HG02678 (cell line): ENCODE measurements around the gene HMGB3.
"Not testable (repeated sequence)": the region's sequence is repeated elsewhere in the genome, so short reads cannot be mapped to it uniquely, and the experiment has no call there.

Source experiments
- ATAC-seq: cut with Tn5 transposase; IDR thresholded peaks from one replicate; pipeline ENCODE4 v1.9.1; 2021; ENCODE audit warnings: mild to moderate bottlenecking, moderate library complexity; ENCODE audit not compliant: unreplicated experiment

HMGB3 gene

DNA sequence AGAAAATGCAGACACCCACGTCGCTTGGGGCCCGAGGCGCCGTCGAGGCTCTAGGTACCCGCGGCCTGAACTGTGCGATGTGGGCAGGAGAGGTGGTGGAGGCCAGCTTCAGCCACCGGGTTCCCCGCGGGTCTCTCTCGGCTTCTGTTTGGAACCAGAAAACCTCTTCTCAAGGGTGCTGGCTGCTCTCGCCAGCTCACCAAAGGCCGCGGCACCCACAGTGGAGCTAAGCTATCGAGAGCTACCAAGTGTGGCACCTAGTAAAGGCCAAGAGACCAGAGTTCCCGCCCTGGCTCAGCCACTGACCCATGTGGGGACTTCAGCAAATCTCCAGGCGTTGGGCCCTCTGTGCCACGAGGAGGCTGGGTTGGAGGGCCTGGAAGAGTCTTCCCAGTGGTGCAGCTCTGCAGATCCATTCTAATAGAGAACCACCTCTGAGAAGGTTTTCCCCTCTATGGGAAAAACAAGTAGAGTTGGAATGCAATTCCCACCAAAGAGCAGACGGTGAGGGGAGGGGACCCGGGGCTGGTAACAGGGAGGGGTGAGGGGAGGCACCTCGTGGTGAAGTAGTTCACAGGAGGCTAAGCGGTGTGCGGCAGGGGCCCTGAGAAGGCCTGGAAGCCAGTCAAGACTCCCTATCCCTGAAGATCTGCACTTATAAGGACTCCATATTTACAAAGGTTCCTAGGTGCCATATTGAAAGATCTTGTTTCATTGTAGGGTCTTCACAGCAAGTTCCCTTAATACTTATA, 5.5 kb upstream of the HMGB3 start:
- no peak for ATAC-seq

DNA sequence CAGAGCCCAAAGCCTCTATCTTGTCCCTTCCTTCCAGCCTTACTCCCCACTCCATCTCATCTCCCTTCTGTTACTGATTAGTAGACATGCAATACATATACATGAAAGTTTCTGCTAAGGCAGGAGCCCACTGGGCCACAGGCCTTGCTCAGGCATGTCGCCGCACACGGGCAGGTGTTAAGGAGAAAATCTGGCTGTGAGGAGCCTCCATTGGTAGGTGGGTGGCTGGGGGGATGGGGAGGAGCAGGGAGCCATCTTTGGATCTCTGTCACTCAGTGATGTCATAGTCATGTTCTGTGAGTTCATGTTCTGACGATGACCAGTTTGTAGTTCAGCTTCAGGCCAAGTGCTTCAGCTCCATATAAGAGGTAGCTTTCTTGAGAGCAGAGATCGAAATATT, 2.9 kb upstream of the HMGB3 start:
- no peak for ATAC-seq

DNA sequence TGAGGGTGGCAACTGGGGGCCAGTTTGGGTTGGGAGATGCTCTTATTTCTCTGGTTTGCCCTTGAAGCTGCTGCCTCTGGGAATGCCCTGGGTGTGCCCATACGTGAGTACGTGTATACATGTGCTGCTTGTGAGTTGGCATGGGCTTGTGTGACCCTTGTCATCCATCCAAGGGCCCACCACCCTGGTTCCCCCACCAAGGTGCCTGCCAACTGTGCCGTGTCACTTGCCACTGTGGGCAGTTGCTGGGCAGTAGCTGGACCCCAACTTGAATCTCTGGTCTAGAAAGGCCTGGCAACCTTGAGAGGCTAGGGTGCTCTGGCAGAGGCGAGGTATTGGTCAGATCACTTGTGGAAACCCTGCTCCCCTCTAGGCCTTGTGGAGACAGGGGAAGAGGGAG, 2.4 kb upstream of the HMGB3 start:
- no peak for ATAC-seq

GRCh38 chrX:150982235-150982787, 824 bp upstream of the HMGB3 start:
- no peak for ATAC-seq

- peak; percentile 21 for ATAC-seq
Observed at GRCh38 chrX:150983521-150984168, 510 bp downstream of the HMGB3 start.

GRCh38 chrX:150984169-150984824, 1.2 kb downstream of the HMGB3 start:
- peak; percentile 9 for ATAC-seq

DNA sequence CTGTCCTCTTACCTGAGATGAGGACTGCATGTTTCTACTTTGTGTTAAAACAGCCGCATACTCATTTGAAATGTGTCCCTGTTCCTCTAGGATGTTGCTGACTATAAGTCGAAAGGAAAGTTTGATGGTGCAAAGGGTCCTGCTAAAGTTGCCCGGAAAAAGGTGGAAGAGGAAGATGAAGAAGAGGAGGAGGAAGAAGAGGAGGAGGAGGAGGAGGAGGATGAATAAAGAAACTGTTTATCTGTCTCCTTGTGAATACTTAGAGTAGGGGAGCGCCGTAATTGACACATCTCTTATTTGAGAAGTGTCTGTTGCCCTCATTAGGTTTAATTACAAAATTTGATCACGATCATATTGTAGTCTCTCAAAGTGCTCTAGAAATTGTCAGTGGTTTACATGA, 4.6 kb downstream of the HMGB3 start:
- ATAC-seq = not testable (repeated sequence)

- no peak for ATAC-seq
Observed at GRCh38 chrX:150989420-150989819, 6.3 kb downstream of the HMGB3 start.

GRCh38 chrX:150990910-150991309, 7.8 kb downstream of the HMGB3 start:
- ATAC-seq = no peak

DNA sequence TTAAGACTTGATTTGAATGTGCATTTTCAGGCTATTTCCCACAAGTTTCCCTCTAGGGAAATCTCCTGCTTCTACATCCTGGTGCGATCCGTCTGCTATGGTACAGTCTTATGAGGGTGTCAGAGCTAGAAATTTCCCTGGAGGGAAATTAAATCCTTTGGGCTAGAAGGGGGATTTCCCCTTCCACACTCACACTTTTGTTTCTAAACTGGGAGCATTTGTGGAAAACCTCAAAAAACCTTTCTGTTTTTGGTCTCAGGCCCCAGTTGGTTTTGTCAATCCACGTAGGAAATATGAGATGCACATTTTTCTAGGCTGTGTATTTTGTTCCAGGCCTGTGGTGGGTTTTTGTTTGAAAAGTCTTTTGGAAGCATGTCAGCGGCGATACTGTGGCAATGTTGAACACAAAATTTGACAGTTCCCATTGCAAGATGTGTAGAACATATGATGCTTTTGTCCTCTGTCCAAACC, 17.8 kb downstream of the HMGB3 start:
- no peak for ATAC-seq

DNA sequence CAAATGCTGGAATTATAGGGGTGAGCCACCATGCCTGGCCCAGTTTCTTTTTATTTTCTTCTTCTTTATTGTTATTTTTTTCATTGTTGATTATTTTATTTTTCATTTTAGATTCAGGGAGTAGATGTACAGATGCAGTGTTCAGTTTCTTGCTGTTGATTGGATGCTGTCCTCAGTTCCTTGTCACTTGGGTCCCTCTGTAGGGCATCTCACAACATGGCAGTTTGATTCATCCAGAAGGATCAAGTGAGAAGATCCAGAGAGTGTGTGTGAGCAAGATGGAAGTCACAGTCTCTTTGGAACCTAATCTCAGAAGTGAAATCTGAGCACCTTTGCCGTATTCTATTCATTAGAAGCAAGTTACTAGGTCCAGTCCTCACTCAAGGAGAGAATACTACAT, 20.9 kb downstream of the HMGB3 start:
- ATAC-seq = no peak

- no peak for ATAC-seq
Observed at GRCh38 chrX:151006410-151007109, 23.4 kb downstream of the HMGB3 start.

DNA sequence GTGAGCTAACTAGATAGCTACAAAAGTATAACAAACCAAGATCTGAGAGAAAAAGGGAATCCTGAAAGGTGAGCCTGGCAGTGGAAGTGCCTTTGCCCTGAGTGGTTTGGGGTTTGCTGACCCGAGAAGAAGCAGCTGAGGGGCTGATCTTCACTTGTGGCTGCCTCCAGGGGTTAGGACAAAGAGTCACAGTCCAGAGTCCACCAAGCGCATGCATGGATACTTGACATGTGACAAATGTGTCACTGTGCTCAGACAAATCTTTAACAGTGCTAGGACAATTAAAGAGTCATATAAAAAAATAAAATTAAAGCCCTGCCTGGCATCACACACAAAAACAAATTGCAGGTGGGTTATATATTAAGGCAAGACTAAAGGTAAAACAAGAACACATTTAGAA, 26.4 kb downstream of the HMGB3 start:
- ATAC-seq = no peak

GRCh38 chrX:151013164-151013743, 30.1 kb downstream of the HMGB3 start:
- ATAC-seq = no peak

DNA sequence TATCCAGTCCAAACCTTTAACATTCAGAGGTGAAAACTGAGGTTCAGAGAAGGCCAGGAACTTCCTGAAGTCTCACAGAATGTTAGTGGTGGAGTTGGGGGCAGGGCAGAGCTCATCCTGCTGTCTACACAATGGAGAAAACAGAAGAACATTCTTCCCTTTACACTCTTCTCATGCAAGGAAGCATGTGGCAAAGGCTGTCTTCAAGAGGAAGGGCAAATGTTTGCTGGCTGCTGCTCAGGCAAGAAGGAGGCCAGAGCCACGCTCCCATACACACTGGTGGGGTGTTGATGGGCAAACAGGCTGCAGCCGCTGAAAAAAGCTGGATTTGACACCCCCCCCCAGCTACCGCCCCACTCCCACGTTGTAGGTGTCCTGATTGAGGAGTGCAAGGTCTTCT, 32.5 kb downstream of the HMGB3 start:
- ATAC-seq = no peak

DNA sequence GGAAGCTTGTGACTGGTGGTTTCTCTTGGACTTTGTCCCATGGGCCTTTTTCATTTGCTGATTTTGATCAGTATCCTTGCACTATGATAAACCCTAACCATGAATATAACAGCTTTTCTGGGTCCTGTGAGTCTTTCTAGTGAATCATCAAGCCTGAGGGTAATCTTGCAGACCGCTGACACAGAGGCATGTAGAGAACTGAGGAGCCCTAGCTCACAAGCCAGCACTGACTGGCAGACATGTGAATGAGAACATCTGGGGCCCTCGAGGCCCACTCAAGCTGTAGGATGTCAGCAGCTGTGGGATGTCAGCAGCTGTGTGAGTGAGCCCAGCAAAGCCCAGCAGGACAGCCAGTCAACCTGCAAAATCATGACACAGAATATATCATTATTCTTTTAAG, 36.7 kb downstream of the HMGB3 start:
- no peak for ATAC-seq

DNA sequence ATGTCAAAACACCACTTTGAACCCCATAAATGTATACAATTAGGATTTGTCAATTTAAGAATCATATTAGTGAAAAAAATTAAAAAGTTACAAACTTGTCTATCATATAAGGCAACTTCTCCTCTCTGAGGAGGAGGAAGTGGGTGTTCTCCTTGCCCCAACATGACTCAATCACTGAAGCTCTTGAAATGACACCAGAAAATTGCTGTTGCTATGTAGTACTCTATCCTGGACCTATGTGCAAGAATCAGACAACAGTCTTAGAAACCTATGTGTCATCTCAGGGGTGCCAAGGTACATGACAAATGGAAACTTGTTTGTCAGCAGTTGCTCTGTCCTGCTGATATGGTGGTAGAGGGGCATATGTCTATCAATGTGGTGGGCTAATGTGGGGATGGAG, 47.7 kb downstream of the HMGB3 start:
- ATAC-seq = no peak

DNA sequence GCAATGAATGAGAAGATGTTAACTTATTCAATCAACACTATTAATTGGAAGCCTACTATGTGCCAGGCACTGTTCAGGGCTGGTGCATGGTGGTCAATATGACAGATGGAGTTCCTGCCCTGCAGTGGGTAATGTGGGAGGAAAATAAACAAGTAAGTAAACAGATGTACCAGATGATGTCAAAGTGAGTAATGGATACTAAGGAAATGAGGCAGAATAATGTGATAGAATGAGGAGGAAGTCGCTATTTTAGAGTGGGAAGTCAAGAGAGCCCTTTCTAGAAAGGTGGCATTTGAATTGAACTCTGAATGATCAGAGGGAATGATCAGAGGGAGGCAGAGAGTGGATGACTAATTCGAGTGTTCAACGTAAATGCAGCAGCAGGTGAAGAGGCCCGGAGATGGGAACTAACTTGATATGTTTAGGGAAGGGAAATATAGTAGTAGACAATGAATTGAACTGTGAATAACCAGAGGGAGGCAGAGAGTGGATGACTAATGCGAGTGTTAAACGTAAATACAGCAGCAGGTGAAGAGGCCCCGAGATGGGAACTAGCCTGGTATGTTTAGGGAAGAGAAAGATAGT, 48.3 kb downstream of the HMGB3 start:
- ATAC-seq = no peak

DNA sequence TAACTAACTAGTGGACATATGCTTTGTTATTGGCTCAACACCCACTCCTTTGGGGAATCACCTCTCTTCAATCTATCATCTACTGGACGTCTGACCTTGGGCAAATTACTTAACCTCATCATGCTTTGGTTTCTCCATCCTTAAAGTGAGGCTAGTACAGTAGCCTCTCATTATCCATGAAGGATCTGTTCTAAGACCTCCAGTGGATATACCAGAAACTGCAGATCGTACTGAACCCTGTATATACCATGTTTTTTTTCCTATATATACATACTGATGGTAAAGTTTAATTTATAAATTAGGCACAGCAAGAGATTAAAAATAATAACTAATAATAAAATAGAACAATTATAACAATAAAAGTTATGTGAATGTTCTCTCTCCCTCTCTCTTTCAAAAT, 56.2 kb downstream of the HMGB3 start:
- ATAC-seq = no peak
